GM18858 (cell line): ENCODE results near the gene RAB6A.
"Not testable (repeated sequence)": the region's sequence is repeated elsewhere in the genome, so short reads cannot be mapped to it uniquely, and the experiment has no call there.

Source experiments
- ATAC-seq: cut with Tn5 transposase; IDR thresholded peaks from one replicate; pipeline ENCODE4 v1.9.1; 2021; ENCODE audit not compliant: unreplicated experiment

The RAB6A gene

DNA sequence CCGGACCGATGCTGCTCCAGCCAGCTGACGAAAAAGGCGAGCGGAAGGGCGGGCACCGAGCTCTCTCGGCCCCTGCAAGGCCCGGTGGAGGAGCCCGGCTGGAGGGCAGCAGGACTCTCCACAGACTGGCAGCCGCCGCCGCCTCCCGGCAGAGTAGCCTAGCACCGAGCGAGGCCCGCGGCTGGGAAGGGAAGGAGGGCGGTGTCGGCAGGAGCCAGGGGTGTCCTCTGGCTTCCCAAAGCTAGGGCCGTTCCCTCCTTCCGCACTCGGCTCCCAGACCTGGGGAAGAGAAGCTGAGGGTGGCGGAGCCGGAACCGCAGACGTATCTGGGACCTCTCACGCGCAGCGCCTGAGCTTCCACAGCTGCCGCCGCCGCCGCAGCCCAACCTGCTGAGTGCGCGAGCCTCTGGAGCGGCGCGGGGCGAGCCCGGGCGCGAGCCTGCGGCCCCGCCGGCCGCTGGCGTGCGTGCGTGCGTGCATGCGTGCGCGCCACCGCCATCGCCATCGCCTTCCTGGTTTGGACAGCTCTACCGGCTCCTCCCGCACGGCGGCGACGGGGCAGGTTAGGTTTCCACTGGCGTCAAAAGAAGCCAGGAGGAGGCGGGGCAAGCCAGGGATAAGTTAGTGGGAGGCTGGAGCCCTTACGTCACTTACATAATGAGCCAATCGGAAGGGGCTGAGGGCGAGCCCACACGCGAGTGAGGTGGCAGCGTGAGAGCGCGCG is at the start of gene RAB6A:
Gene RAB6A, minus strand, starts transcription at position 396 of the 724 bp plus-strand sequence. CDS start 439 bp downstream, outside the sequence.
- ATAC-seq = peak; percentile 89

DNA sequence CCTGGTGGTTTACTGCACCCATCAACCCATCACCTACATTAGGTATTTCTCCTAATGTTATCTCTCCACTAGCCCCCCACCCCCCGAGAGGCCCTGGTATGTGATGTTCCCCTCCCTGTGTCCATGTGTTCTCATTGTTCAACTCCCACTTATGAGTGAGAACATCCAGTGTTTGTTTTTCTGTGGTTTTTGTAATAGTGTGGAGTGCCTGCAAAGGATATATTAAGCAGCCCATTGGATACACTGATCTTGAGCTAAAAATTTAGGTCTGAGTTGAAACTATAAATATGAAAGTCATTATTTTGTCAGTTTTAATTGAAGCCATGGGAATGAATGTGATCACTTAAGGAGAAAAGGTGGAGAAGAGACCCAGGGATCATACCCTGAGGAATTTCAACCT is 49.8 kb upstream of the RAB6A start:
- ATAC-seq = no peak

DNA sequence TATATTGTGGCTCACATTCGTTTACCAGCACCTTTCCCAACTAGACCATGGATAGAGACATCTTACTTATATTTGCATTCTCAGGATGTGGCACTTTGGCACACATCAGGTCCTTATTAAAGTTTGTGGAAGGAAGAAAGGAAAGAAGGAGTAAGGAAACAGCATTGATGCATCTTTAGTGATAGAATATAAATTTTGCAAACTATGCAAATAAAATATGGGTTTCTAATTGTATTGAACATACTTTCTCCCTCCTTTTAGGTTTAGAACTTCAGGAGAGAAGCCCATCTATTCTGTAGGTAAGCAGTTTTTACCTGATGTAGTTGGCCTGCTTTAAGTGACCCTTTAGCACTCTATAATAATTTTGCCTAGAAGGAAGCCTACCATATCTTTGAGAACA is 47.2 kb upstream of the RAB6A start:
- no peak for ATAC-seq

- ATAC-seq = no peak
Measured at GRCh38 chr11:73804712-73805111, 43.8 kb upstream of the RAB6A start.

- ATAC-seq = no peak
Measured at GRCh38 chr11:73801136-73801535, 40.3 kb upstream of the RAB6A start.

GRCh38 chr11:73800276-73800806 is 39.5 kb upstream of the RAB6A start:
- no peak for ATAC-seq

DNA sequence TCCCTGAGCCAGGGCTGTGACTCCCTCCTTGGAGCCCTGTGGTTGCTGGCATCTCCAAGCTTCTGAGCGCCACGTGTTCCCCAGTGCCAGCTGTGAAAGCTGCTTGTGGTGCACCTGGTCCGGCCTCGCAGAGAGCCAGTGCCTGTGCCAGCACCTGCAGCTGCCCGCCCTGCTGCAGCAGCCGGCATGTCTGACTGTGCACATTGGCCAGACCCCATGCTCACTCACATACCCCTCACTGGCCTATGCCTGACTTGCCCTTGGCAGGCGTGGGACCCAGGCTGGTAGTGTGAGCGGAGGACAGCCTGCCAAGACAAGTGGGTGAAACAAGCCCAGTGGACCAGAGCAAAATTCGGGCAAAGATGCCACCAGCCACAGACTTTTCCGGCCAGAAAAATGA is 36.6 kb upstream of the RAB6A start:
- ATAC-seq = no peak

DNA sequence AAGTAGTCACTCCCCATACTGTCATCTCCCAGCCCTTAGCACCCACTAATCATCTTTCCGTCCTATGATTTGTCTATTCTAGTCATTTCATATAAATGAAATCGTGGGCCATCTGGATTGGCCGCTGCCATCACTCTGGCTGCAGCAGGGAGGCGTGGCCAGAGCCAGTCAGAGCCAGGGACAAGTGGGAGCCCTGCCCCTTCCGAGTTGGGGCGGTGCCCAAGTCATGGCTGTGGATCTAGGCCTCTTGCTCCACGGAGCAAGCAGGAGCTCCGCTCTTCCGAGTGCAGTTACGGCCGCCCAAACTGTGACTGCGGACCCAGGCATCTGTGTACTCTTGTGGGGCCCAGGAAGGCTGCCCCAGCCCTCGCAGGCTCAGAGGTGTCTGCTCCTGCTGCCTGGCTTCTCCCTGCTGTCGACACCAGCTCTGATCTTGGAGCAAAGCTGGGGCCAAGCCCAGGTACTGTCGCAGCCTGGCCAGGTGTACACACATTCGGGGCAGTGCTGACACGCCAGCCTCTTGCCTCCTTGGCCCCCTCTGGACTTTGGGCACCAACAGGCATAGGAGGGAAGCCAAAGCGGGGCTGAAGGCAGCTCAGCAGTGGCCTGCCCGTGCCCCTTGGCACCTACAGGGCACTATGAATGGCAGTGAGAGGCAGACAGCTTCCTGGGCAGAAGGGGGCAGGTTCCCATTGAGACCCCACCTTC is 35.2 kb upstream of the RAB6A start:
- ATAC-seq = no peak

DNA sequence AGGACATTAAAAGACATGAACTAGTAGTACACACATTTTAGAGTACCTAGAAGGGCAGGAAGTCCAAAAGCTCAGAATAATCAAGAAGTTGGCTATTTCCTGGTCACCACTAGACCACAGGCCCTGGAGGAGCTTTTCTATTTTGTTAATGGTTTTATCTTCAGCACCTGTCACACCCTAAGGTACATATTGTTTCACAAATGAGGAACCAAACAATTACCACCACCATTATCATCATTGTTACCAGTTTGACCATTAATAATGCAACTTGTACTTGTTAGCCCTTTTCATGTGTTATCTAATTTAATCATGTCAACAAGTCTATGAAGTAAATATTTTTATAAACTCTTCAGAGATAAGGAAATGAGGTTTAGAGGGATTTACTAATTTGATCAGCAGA is 31.7 kb upstream of the RAB6A start:
- ATAC-seq = no peak

GRCh38 chr11:73789279-73789670 is 28.4 kb upstream of the RAB6A start:
- no peak for ATAC-seq

- no peak for ATAC-seq
Measured at GRCh38 chr11:73787643-73788558, 27.0 kb upstream of the RAB6A start, which contains the start of gene MRPL48. TSS of gene MRPL48 (plus strand) at chr11:73787874. CDS start at chr11:73787972, 98 bp downstream.

DNA sequence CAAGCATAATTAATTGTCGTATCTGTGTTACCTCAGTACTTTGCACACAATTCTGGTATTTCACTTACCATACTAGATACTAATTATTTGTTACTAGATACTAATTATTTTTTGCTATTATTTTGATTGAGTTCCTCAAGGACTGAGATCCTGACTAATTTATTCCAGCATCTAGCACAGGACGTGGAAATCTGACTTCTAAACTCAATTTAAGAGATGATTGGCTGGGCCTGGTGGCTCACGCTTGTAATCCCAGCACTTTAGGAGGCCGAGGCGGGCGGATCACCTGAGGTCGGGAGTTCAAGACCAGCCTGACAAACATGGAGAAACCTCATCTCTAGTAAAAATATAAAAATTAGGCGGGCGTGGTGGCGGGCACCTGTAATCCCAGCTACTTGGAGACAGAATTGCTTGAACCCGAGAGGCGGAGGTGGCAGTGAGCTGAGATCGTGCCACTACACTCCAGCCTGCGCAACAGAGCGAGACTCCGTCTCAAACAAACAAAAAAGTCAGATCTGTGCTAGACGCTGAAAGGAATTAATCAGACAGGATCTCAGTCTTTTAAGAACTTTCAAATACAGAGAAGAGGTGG is 26.3 kb upstream of the RAB6A start:
- ATAC-seq = no peak

GRCh38 chr11:73785467-73785866 is 24.6 kb upstream of the RAB6A start:
- ATAC-seq = not testable (repeated sequence)

GRCh38 chr11:73784734-73785133 is 23.9 kb upstream of the RAB6A start:
- ATAC-seq = no peak

DNA sequence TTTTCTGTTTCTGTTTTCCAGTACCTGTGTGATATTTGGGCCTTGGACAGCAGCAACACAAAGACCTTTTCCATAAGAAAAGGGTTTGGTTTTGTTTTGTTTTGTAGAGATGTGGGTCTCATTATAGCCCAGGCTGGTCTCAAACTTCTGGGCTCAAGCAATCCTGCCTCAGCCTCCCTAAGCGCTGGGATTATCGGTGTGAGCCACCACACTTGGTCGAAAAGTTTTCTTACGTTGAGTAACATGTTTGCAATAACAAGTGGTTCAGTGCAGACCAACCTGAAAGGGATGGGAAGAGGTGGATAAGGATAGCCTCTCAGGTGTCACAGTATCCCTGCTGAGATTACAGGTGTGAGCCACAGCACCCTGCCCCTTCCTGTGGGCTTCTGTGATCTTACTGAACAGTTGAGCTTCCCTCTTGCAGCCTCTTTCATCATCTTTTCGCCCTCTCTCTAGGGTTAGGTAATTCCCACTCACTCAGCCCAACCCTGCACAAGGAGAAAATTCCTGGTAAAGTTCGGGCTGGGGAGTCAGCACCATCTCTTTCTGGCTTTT is 23.3 kb upstream of the RAB6A start:
- ATAC-seq = no peak

- no peak for ATAC-seq
Measured at GRCh38 chr11:73783483-73784020, 22.7 kb upstream of the RAB6A start.

DNA sequence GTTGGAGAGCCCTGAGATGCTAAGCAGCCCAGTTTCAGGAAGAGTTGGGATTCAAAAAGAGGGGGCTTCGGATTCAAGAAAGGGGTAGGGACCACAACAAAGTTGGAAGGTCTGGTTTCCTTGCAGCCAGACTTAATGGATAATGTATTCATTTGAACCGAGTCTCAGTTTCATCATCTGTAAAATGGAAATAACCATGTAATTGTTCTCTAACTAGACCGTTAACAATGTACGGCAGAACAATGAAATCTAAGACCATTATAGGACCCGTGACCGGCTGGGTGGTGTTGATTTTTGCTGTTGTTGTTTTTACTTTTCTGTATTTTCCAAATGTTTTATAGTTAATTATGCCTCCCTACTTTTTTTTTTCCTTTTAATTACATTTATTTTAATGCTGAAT is 20.4 kb upstream of the RAB6A start:
- no peak for ATAC-seq

- ATAC-seq = peak; percentile 82
Measured at GRCh38 chr11:73779084-73779902, 18.4 kb upstream of the RAB6A start.

GRCh38 chr11:73770811-73771210 is 9.9 kb upstream of the RAB6A start:
- ATAC-seq = not testable (repeated sequence)
